COLO829 (cell line): Measurements from ENCODE around the gene NCKAP5.

ENCODE experiments used
- DNase-seq: peaks from one replicate; pipeline ENCODE4 v3.0.0; 2012; ENCODE audit warnings: low spot score

Gene NCKAP5

GRCh38 chr2:133204421-133204820 is 363.8 kb downstream of the NCKAP5 start:
- no peak for DNase-seq

- DNase-seq: peak; percentile 57
These were observed 367.4 kb downstream of the NCKAP5 start for GRCh38 chr2:133200684-133201421.

GRCh38 chr2:133198678-133199077 is 369.6 kb downstream of the NCKAP5 start:
- no peak for DNase-seq

GRCh38 chr2:133197156-133197555 is 371.1 kb downstream of the NCKAP5 start:
- no peak for DNase-seq

- no peak for DNase-seq
These were observed 373.4 kb downstream of the NCKAP5 start for GRCh38 chr2:133194777-133195335.

- no peak for DNase-seq
These were observed 374.0 kb downstream of the NCKAP5 start for GRCh38 chr2:133194362-133194655.

- no peak for DNase-seq
These were observed 374.5 kb downstream of the NCKAP5 start for GRCh38 chr2:133193544-133194361.

- DNase-seq: no peak
These were observed 376.2 kb downstream of the NCKAP5 start for GRCh38 chr2:133192028-133192427.

GRCh38 chr2:133177196-133177595 is 391.1 kb downstream of the NCKAP5 start:
- no peak for DNase-seq

- no peak for DNase-seq
These were observed 392.3 kb downstream of the NCKAP5 start for GRCh38 chr2:133175926-133176325.

GRCh38 chr2:133173224-133173623 is 395.0 kb downstream of the NCKAP5 start:
- DNase-seq: no peak

GRCh38 chr2:133171393-133172004 is 396.8 kb downstream of the NCKAP5 start:
- peak; percentile 26 for DNase-seq

- DNase-seq: no peak
These were observed 398.9 kb downstream of the NCKAP5 start for GRCh38 chr2:133169274-133169912.

GRCh38 chr2:133167990-133168389 is 400.3 kb downstream of the NCKAP5 start:
- DNase-seq: no peak

- DNase-seq: no peak
These were observed 401.0 kb downstream of the NCKAP5 start for GRCh38 chr2:133167223-133167622.

GRCh38 chr2:133166031-133166430 is 402.2 kb downstream of the NCKAP5 start:
- DNase-seq: peak; percentile 6

GRCh38 chr2:133163111-133163510 is 405.2 kb downstream of the NCKAP5 start:
- no peak for DNase-seq

- DNase-seq: no peak
These were observed 409.8 kb downstream of the NCKAP5 start for GRCh38 chr2:133158442-133158841.

- DNase-seq: no peak
These were observed 410.2 kb downstream of the NCKAP5 start for GRCh38 chr2:133158024-133158423.

GRCh38 chr2:133157141-133157540 is 411.1 kb downstream of the NCKAP5 start:
- no peak for DNase-seq

GRCh38 chr2:133152801-133153200 is 415.5 kb downstream of the NCKAP5 start:
- DNase-seq: no peak

- no peak for DNase-seq
These were observed 420.1 kb downstream of the NCKAP5 start for GRCh38 chr2:133148187-133148586.
